Heart right ventricle (tissue), 16 donors: ENCODE results near the gene R3HDM2. TPM values are rescaled to one million over a fixed set of nuclear protein-coding genes. Genes with fewer than 3 reads are reported as not detected.

Experiments
- ATAC-seq, 8 donors: fragments of 200-7000 bp; cut with Tn5 transposase; one replicate each; pipeline ENCODE4 v1.9.1; 2020; ENCODE audit warnings: mild to moderate bottlenecking in 8 of 8, moderate library complexity in 8 of 8, moderate number of reproducible peaks in 1 of 8
- DNase-seq, 2 donors: peaks; one replicate each; pipeline ENCODE4 v3.0.0-alpha.2; 2020
- H3K27ac ChIP-seq, 10 donors: fragments of 200-600 bp; sonication (generic) in 2 of 10; one replicate each; pipeline versions ENCODE4 v1.5.0 to v1.8.0; 2020 to 2022; ENCODE audit warnings: mild to moderate bottlenecking in 3 of 10
- H3K27me3 ChIP-seq, 7 donors: fragments of 200-600 bp; one replicate each; pipeline ENCODE4 v1.8.0; 2021 to 2022; ENCODE audit warnings: mild to moderate bottlenecking in 2 of 7
- H3K36me3 ChIP-seq, 9 donors: fragments of 200-600 bp; sonication (generic) in 1 of 9; one replicate each; pipeline versions ENCODE4 v1.5.0 to v1.8.0; 2020 to 2022; ENCODE audit warnings: mild to moderate bottlenecking in 2 of 9
- H3K4me1 ChIP-seq, 9 donors: fragments of 200-600 bp; sonication (generic) in 1 of 9; one replicate each; pipeline versions ENCODE4 v1.5.0 to v1.8.0; 2020 to 2022; ENCODE audit warnings: mild to moderate bottlenecking in 4 of 9
- H3K4me3 ChIP-seq, 10 donors: fragments of 200-600 bp; sonication (generic) in 2 of 10; one replicate each; pipeline versions ENCODE4 v1.5.0 to v1.8.0; 2020 to 2022; ENCODE audit warnings: mild to moderate bottlenecking in 7 of 10, moderate library complexity in 2 of 10
- H3K9me3 ChIP-seq, 11 donors: fragments of 200-600 bp in 10 of 11; sonication (generic) in 2 of 11; one replicate each; pipeline versions ENCODE4 v1.5.0 to v1.8.0; 2013 to 2022; ENCODE audit warnings: mild to moderate bottlenecking in 2 of 11, control low read depth in 1 of 11, moderate library complexity in 1 of 11
- WGBS, 2 donors: extraction: QIAGEN DNeasy Blood & Tissue Kit; methylation state at CpG; one replicate each; pipeline ENCODE4 v1.1.7; 2013; ENCODE audit warnings: inconsistent platforms in 1 of 2; 5-methylcytosine and 5-hydroxymethylcytosine counted together
- intact Hi-C, 10 donors: fragments of 100-400 bp; cut with DNase I; formaldehyde crosslinking; loops; one replicate each; pipeline versions ENCODE4 v1.11.1 to v1.14.2; 2022
- polyA plus RNA-seq, 2 donors: library from polyadenylated mRNA; stranded (reverse); fragments of 200-250 nt; gene quantifications; one replicate each; pipeline ENCODE4 v1.2.3, GENCODE V29; 2013
- total RNA-seq, 10 donors: library from RNA; stranded (reverse); fragmentation: NEBNext Ultra II Directional in 3 of 10; extraction: Animal tissue kit (Norgen Biotek cat#: 25700) in 3 of 10; gene quantifications; one replicate each; pipeline versions ENCODE4 v1.2.1 to v1.2.4, GENCODE V29; 2021 to 2023
- TF ChIP-seq, protein P1 (sequence below), 9 donors: fragments of 200-600 bp; sonication (generic) in 2 of 9; IDR thresholded peaks; one replicate each; pipeline versions ENCODE4 v1.5.0 to v1.8.0; 2021 to 2022; ENCODE audit warnings: antibody characterized with exemption in 9 of 9, mild to moderate bottlenecking in 5 of 9, moderate library complexity in 1 of 9
- donor health status: Arrhythmogenic right ventricular cardiomyopathy.
- donor health status: ischemic (EF 13 %, LVEDD 7.1; RV severe dilation, severe dysfunction).
- donor health status: healthy with polysubstance abuse.
- donor health status: DM: no; HTN: yes; CAD: no.
- donor health status: DM: no; HTN: no; CAD: no.
- donor health status: ischemic (EF 25% LVEDD 6.9; RV normal size, moderate dysfunction).
- donor health status: ischemic (EF 25% LVEDD 5.7; RV mildly dilated, moderate dysfunction).
- donor health status: healthy.
- donor health status: DM: yes; HTN: yes; CAD: no.
- donor health status: Ischemic cardiomyopathy.
- donor health status: ischemic (EF 35%, LVEDD 5.7; RV mildly dilated, moderate dysfunction).
- donor health status: nonischemic (EF 11% LVEDD 7.7; RV severe dilation, severe dysfunction).
- donor health status: DM: yes; HTN: yes; CAD: no.
- donor health status: PGD.
- donor health status: ischemic (EF 29% LVEDD 5.4; RV normal size, mild dysfunction).
- donor health status: nonischemic (EF 23%, LVEDD 6.1; RV moderate dilation, normal function).

R3HDM2 gene
- total and polyA plus RNA-seq, 12 donors = 15.5 to 107 (median 73.9) TPM

DNA sequence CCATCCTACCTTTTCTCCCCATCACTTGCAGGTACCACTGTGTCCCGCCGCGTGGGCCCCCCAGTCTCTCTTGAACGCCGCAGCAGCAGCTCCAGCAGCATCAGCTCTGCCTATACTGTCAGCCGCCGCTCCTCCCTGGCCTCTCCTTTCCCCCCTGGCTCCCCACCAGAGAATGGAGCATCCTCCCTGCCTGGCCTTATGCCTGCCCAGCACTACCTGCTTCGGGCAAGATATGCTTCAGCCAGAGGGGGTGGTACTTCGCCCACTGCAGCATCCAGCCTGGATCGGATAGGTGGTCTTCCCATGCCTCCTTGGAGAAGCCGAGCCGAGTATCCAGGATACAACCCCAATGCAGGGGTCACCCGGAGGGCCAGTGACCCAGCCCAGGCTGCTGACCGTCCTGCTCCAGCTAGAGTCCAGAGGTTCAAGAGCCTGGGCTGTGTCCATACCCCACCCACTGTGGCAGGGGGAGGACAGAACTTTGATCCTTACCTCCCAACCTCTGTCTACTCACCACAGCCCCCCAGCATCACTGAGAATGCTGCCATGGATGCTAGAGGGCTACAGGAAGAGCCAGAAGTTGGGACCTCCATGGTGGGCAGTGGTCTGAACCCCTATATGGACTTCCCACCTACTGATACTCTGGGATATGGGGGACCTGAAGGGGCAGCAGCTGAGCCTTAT, 39.6 kb upstream of the R3HDM2 start:
- WGBS, 2 donors = 92% methylated on average over 14 of the region's 14 CpGs
- Histone ChIP-seq H3K9me3 (no peaks in the 10 kb centered on the region), H3K27me3 (peaks cover 5 to 61% (median 47%) of the 10 kb centered on the region in 7 donors), H3K4me1 (peaks cover 0 to 26% (median 6%) of the 10 kb centered on the region in 9 donors), H3K4me3 (no peak overlapping the region), H3K36me3 (peaks cover 0 to 65% (median 0%) of the 10 kb centered on the region in 9 donors), H3K27ac (no peak overlapping the region)
- intact Hi-C loops = no loop called here
- no peak for ATAC-seq
- TF ChIP-seq, protein P1, sequence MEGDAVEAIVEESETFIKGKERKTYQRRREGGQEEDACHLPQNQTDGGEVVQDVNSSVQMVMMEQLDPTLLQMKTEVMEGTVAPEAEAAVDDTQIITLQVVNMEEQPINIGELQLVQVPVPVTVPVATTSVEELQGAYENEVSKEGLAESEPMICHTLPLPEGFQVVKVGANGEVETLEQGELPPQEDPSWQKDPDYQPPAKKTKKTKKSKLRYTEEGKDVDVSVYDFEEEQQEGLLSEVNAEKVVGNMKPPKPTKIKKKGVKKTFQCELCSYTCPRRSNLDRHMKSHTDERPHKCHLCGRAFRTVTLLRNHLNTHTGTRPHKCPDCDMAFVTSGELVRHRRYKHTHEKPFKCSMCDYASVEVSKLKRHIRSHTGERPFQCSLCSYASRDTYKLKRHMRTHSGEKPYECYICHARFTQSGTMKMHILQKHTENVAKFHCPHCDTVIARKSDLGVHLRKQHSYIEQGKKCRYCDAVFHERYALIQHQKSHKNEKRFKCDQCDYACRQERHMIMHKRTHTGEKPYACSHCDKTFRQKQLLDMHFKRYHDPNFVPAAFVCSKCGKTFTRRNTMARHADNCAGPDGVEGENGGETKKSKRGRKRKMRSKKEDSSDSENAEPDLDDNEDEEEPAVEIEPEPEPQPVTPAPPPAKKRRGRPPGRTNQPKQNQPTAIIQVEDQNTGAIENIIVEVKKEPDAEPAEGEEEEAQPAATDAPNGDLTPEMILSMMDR (IDR thresholded peaks at IDR 0.05) = no peak
- DNase-seq = no peak

DNA sequence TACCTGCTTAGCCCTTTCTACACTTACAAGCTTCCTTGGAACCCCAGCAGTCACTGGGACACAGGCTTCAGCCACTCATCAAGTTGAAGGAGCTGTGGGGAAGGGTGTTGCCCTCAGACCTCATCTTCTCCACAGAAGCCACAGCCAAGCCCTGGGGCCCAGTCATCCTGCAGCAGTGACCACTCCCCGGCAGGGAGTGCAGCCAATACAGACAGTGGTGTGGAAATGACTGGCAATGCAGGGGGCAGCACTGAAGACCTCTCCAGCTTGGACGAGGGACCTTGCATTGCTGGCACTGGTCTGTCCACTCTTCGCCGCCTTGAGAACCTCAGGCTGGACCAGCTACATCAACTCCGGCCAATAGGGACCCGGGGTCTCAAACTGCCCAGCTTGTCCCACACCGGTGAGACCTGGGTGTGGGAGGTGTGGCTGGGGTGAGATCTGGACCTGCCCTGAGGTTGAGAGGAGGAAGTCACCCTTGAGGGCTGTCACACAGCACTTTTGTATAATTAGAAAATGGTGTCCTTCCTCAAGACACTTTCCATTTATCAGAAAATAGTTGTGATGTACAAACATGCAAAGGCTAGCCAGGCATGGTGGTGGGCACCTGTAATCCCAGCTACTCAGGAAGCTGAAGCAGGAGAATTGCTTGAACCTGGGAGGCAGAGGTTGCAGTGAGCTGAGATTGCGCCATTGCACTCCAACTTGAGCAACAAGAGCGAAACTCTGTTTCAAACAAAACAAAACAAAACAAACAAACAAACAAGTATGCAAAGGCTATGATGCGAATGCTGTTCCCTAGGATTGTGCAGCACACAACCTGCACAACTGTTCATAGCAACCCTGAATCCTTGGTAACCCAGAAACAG, 38.7 kb upstream of the R3HDM2 start:
- Histone ChIP-seq H3K27ac (no peak overlapping the region), H3K9me3 (no peaks in the 10 kb centered on the region), H3K4me3 (no peak overlapping the region), H3K27me3 (peaks cover 0 to 52% (median 38%) of the 10 kb centered on the region in 7 donors), H3K36me3 (peaks cover 0 to 56% (median 0%) of the 10 kb centered on the region in 9 donors), H3K4me1 (peaks cover 0 to 17% (median 0%) of the 10 kb centered on the region in 9 donors)
- ATAC-seq = no peak
- TF ChIP-seq, protein P1 (IDR thresholded peaks at IDR 0.05) = no peak
- intact Hi-C loops = loop anchor here in 2 of 10 donors (10.0 kb wide), 2 partner anchors 155 to 255 kb away; partner anchors contain the start of gene NXPH4 (in 1 of the 2)
- 83 to 85% methylated on average over 10 of the region's 10 CpGs for WGBS, 2 donors
- DNase-seq = no peak

DNA sequence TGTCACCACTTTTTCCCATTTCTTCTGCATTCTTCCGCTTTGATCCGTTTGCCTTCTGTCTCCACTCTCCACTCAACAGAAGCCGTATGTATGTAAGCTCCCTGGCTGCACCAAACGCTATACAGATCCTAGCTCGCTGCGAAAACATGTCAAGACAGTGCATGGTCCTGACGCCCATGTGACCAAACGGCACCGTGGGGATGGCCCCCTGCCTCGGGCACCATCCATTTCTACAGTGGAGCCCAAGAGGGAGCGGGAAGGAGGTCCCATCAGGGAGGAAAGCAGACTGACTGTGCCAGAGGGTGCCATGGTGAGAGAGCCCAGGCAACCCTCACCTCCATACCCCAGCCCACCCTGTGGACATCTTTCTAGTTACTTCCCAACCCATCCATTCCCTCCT, 37.1 kb upstream of the R3HDM2 start:
- no peak overlapping the region for H3K4me3 ChIP-seq
- TF ChIP-seq, protein P1 (IDR thresholded peaks at IDR 0.05) = no peak
- 76 to 82% methylated on average over 11 of the region's 11 CpGs for whole genome bisulfite sequencing, 2 donors
- H3K4me1 ChIP-seq = peaks cover 0 to 4% (median 0%) of the 10 kb centered on the region in 9 donors
- H3K36me3 ChIP-seq = peaks cover 0 to 40% (median 0%) of the 10 kb centered on the region in 9 donors
- no peak for DNase-seq
- H3K27me3 ChIP-seq = peaks cover 0 to 36% (median 23%) of the 10 kb centered on the region in 7 donors
- intact Hi-C loops = loop anchor here in 2 of 10 donors (10.0 kb wide), 2 partner anchors 157 to 253 kb away; partner anchors contain the start of gene NXPH4 (in 1 of the 2)
- no peaks in the 10 kb centered on the region for H3K9me3 ChIP-seq
- no peak for ATAC-seq
- no peak overlapping the region for H3K27ac ChIP-seq

DNA sequence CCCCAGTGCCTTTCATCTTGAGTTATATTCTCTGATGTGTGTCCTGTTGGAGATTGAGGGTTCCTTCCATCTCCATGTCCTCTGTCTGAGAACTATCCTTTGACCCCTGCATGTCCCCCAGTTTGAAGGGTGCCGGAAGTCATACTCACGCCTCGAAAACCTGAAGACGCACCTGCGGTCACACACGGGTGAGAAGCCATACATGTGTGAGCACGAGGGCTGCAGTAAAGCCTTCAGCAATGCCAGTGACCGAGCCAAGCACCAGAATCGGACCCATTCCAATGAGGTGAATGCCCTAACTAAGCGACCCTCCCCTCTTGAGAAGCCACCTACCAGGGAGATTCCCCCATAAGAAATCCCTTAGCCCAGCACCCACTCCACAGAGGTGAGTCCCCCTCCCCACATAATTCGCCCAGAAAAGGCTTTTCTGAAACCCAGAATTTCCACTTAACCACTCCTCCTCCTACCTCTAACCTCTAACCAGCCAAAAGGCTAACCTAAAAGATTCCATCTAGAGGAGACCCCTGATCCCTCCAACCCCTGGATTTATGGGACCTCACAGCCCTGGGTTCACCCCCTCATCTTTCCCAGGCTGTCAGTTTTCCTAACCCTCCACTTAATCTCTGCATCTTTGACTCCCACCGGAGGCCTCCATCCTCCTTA, 36.5 kb upstream of the R3HDM2 start:
- Histone ChIP-seq H3K36me3 (peaks cover 0 to 35% (median 0%) of the 10 kb centered on the region in 9 donors), H3K4me1 (peaks cover 0 to 10% (median 5%) of the 10 kb centered on the region in 9 donors), H3K4me3 (no peak overlapping the region), H3K27ac (no peak overlapping the region), H3K27me3 (peaks cover 0 to 31% (median 17%) of the 10 kb centered on the region in 7 donors), H3K9me3 (no peaks in the 10 kb centered on the region)
- DNase-seq = no peak
- intact Hi-C loops = loop anchor here in 2 of 10 donors (10.0 kb wide), 2 partner anchors 157 to 253 kb away; partner anchors contain the start of gene NXPH4 (in 1 of the 2)
- TF ChIP-seq, protein P1 (IDR thresholded peaks at IDR 0.05) = no peak
- no peak for ATAC-seq
- 85% methylated on average over 12 of the region's 12 CpGs for WGBS, 2 donors
